Measurements from ENCODE around the gene NPVF.
A peak's percentile ranks its signal among the peaks of the same experiment; 100 is the strongest.

The NPVF gene

DNA sequence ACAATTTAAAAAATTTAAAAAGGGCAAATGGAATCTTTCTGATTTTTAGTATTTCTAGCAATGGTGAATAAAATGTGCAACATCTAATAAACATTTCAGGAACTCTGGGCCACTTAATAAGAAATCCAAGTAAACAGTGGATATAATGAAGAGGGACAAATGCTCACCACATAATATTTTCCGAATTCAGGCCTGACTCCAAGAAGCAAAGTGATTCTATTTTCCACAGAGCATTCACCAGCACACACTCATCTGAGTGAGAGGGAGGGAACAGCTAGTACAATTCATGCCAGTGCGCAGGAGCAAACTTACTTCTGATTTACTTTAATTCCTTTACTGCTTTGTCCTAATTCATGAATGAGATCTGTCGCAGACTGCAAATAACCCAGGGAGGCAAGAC, 10.1 kb downstream of the NPVF start:
- no peak for TF ChIP-seq CREB1 (IDR thresholded peaks at IDR 0.05; ENCODE audit: low read depth)
- no peak for TF ChIP-seq TAF1 (IDR thresholded peaks at IDR 0.05; ENCODE audit: low read depth)
- TF ChIP-seq ZBTB7A (IDR thresholded peaks at IDR 0.05; ENCODE audit: low read depth), result no peak
- TF ChIP-seq TCF12 (IDR thresholded peaks at IDR 0.05; ENCODE audit: low read depth), result no peak
- TF ChIP-seq CEBPB (IDR thresholded peaks at IDR 0.05), result no peak
- no peak for TF ChIP-seq RAD21 (IDR thresholded peaks at IDR 0.05; ENCODE audit: low read depth)
- TF ChIP-seq NFIC (IDR thresholded peaks at IDR 0.05), result no peak
- TF ChIP-seq FOXM1 (IDR thresholded peaks at IDR 0.05; ENCODE audit: borderline replicate concordance, low read depth), result no peak
- TF ChIP-seq EGR1 (IDR thresholded peaks at IDR 0.05), result no peak
- TF ChIP-seq EP300 (IDR thresholded peaks at IDR 0.05; ENCODE audit: borderline replicate concordance), result no peak
- TF ChIP-seq TEAD4 (IDR thresholded peaks at IDR 0.05), result no peak
- TF ChIP-seq YY1 (IDR thresholded peaks at IDR 0.05; ENCODE audit: low read depth), result no peak
- TF ChIP-seq, protein P1, sequence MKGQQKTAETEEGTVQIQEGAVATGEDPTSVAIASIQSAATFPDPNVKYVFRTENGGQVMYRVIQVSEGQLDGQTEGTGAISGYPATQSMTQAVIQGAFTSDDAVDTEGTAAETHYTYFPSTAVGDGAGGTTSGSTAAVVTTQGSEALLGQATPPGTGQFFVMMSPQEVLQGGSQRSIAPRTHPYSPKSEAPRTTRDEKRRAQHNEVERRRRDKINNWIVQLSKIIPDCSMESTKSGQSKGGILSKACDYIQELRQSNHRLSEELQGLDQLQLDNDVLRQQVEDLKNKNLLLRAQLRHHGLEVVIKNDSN (IDR thresholded peaks at IDR 0.05), result no peak
- TF ChIP-seq, protein P2, sequence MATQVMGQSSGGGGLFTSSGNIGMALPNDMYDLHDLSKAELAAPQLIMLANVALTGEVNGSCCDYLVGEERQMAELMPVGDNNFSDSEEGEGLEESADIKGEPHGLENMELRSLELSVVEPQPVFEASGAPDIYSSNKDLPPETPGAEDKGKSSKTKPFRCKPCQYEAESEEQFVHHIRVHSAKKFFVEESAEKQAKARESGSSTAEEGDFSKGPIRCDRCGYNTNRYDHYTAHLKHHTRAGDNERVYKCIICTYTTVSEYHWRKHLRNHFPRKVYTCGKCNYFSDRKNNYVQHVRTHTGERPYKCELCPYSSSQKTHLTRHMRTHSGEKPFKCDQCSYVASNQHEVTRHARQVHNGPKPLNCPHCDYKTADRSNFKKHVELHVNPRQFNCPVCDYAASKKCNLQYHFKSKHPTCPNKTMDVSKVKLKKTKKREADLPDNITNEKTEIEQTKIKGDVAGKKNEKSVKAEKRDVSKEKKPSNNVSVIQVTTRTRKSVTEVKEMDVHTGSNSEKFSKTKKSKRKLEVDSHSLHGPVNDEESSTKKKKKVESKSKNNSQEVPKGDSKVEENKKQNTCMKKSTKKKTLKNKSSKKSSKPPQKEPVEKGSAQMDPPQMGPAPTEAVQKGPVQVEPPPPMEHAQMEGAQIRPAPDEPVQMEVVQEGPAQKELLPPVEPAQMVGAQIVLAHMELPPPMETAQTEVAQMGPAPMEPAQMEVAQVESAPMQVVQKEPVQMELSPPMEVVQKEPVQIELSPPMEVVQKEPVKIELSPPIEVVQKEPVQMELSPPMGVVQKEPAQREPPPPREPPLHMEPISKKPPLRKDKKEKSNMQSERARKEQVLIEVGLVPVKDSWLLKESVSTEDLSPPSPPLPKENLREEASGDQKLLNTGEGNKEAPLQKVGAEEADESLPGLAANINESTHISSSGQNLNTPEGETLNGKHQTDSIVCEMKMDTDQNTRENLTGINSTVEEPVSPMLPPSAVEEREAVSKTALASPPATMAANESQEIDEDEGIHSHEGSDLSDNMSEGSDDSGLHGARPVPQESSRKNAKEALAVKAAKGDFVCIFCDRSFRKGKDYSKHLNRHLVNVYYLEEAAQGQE (IDR thresholded peaks at IDR 0.05; ENCODE audit: low read depth), result no peak
- TF ChIP-seq, protein P3, sequence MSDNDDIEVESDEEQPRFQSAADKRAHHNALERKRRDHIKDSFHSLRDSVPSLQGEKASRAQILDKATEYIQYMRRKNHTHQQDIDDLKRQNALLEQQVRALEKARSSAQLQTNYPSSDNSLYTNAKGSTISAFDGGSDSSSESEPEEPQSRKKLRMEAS (IDR thresholded peaks at IDR 0.05), result no peak

DNA sequence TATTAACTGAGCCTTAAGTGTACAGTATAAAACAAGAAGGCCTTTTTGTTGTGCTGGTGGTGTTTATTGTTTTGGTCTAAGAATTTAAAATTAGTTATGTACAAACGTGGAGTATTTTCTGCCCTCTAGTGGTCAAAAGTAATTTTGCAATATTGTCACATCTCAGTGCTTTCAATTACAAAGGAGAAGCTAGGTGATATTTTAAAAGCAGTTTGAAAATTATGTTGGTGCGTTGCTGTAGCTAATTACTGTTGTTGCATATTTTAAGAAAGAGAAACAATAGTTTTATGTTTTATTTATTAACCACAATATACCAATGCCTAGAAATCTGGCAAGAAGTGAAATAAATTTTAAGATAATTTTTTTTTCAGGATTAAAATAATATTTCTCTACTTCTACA, 11.4 kb downstream of the NPVF start:
- TF ChIP-seq, protein P2 (IDR thresholded peaks at IDR 0.05; ENCODE audit: low read depth), result no peak
- TF ChIP-seq NFIC (IDR thresholded peaks at IDR 0.05), result no peak
- no peak for TF ChIP-seq TEAD4 (IDR thresholded peaks at IDR 0.05)
- TF ChIP-seq ZBTB7A (IDR thresholded peaks at IDR 0.05; ENCODE audit: low read depth), result no peak
- 0 out of 2 replicates have a peak, but pooled peaks have one; percentile 18 for TF ChIP-seq RAD21 (IDR thresholded peaks at IDR 0.05; ENCODE audit: low read depth)
- TF ChIP-seq, protein P3 (IDR thresholded peaks at IDR 0.05), result no peak
- TF ChIP-seq YY1 (IDR thresholded peaks at IDR 0.05; ENCODE audit: low read depth), result no peak

DNA sequence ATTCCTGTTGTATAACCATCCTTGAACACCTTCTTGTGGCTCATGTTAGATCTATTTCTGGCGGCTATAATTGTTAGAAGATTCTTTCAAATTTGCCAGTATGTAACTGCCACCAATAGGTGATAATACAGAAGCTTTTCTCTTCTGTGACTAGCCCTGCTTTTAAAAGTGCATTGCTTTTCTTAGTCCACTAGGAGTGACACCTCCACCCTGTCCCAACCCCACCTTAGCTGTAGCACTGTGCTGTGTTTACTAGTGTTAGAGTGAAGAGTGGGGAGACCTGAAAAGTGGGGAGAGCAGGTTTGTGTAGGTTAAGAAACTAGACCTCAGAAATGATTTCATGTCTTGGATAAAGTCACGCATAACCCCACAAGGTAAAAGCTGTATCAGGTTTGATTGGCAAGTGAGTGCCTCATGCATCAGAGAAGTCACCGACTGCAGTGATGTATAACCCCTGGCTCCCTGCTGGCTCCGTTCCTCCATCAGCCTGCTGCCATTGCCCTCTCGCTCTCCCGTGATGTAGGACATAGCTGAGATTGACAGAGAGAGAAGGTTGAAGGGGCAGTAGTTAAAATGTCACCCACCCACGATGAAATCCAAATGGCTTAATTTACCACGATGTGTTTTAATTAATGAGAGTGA, 12.5 kb downstream of the NPVF start:
- TF ChIP-seq TCF12 (IDR thresholded peaks at IDR 0.05; ENCODE audit: low read depth) (no peak), TAF1 (IDR thresholded peaks at IDR 0.05; ENCODE audit: low read depth) (no peak), EP300 (IDR thresholded peaks at IDR 0.05; ENCODE audit: borderline replicate concordance) (no peak), TEAD4 (IDR thresholded peaks at IDR 0.05) (no peak), CEBPB (IDR thresholded peaks at IDR 0.05) (no peak), EGR1 (IDR thresholded peaks at IDR 0.05) (no peak), CREB1 (IDR thresholded peaks at IDR 0.05; ENCODE audit: low read depth) (no peak), RAD21 (IDR thresholded peaks at IDR 0.05; ENCODE audit: low read depth) (no peak), ZBTB7A (IDR thresholded peaks at IDR 0.05; ENCODE audit: low read depth) (no peak), FOXM1 (IDR thresholded peaks at IDR 0.05; ENCODE audit: borderline replicate concordance, low read depth) (no peak), NFIC (IDR thresholded peaks at IDR 0.05) (no peak), YY1 (IDR thresholded peaks at IDR 0.05; ENCODE audit: low read depth) (no peak)
- TF ChIP-seq, protein P1 (IDR thresholded peaks at IDR 0.05), result no peak
- TF ChIP-seq, protein P2 (IDR thresholded peaks at IDR 0.05; ENCODE audit: low read depth), result no peak
- TF ChIP-seq, protein P3 (IDR thresholded peaks at IDR 0.05), result no peak
